ENCODE data around the gene OPA1. TPM values are rescaled to one million over a fixed set of nuclear protein-coding genes. Genes with fewer than 3 reads are reported as not detected.
A peak's percentile ranks its signal among the peaks of the same experiment; 100 is the strongest.
"Not testable (repeated sequence)": the region's sequence is repeated elsewhere in the genome, so short reads cannot be mapped to it uniquely, and the experiment has no call there.

Gene OPA1
- total RNA-seq, 1 donor from 2014 or later = 87.4 TPM

- DNase-seq (ENCODE audit: low read depth) = peak; percentile 64
Observed at GRCh38 chr3:193590088-193590856, 2.7 kb upstream of the OPA1 start.

- peak; percentile 15 for DNase-seq (ENCODE audit: low read depth)
Observed at GRCh38 chr3:193593668-193594030, 641 bp downstream of the OPA1 start.

- peak; percentile 42 for DNase-seq (ENCODE audit: low read depth)
Observed at GRCh38 chr3:193594946-193595689, 2.1 kb downstream of the OPA1 start.

GRCh38 chr3:193595939-193596487, 3.0 kb downstream of the OPA1 start:
- no peak for DNase-seq (ENCODE audit: low read depth)

- no peak for DNase-seq (ENCODE audit: low read depth)
Observed at GRCh38 chr3:193598202-193598601, 5.2 kb downstream of the OPA1 start.

GRCh38 chr3:193599393-193599792, 6.4 kb downstream of the OPA1 start:
- no peak for DNase-seq (ENCODE audit: low read depth)

GRCh38 chr3:193605876-193606275, 12.9 kb downstream of the OPA1 start:
- DNase-seq (ENCODE audit: low read depth) = peak; percentile 58

- DNase-seq (ENCODE audit: low read depth) = not testable (repeated sequence)
Observed at GRCh38 chr3:193606892-193607291, 13.9 kb downstream of the OPA1 start.

GRCh38 chr3:193610516-193610915, 17.5 kb downstream of the OPA1 start:
- DNase-seq (ENCODE audit: low read depth) = not testable (repeated sequence)

- DNase-seq (ENCODE audit: low read depth) = no peak
Observed at GRCh38 chr3:193614430-193614829, 21.4 kb downstream of the OPA1 start.

GRCh38 chr3:193617628-193618027, 24.6 kb downstream of the OPA1 start:
- no peak for DNase-seq (ENCODE audit: low read depth)

GRCh38 chr3:193620057-193620456, 27.0 kb downstream of the OPA1 start:
- peak; percentile 15 for DNase-seq (ENCODE audit: low read depth)

- peak; percentile 57 for DNase-seq (ENCODE audit: low read depth)
Observed at GRCh38 chr3:193620650-193621049, 27.6 kb downstream of the OPA1 start.

- DNase-seq (ENCODE audit: low read depth) = no peak
Observed at GRCh38 chr3:193621127-193621526, 28.1 kb downstream of the OPA1 start.

GRCh38 chr3:193630005-193630404, 37.0 kb downstream of the OPA1 start:
- DNase-seq (ENCODE audit: low read depth) = no peak

- DNase-seq (ENCODE audit: low read depth) = no peak
Observed at GRCh38 chr3:193637831-193638230, 44.8 kb downstream of the OPA1 start.

GRCh38 chr3:193638833-193639232, 45.8 kb downstream of the OPA1 start:
- DNase-seq (ENCODE audit: low read depth) = no peak

GRCh38 chr3:193640165-193640715, 47.2 kb downstream of the OPA1 start:
- DNase-seq (ENCODE audit: low read depth) = no peak

GRCh38 chr3:193640728-193641439, 47.9 kb downstream of the OPA1 start:
- DNase-seq (ENCODE audit: low read depth) = peak; percentile 6

GRCh38 chr3:193641440-193641775, 48.4 kb downstream of the OPA1 start:
- DNase-seq (ENCODE audit: low read depth) = no peak

- DNase-seq (ENCODE audit: low read depth) = no peak
Observed at GRCh38 chr3:193645806-193646205, 52.8 kb downstream of the OPA1 start.

GRCh38 chr3:193648542-193649076, 55.6 kb downstream of the OPA1 start:
- no peak for DNase-seq (ENCODE audit: low read depth)

Data from renal cortical epithelial cell (primary cell).